GM19239 (cell line): ENCODE results near the gene MSRB3.
"Not testable (repeated sequence)": the region's sequence is repeated elsewhere in the genome, so short reads cannot be mapped to it uniquely, and the experiment has no call there.

ENCODE experiments used
- DNase-seq: peaks from one replicate; pipeline ENCODE4 v3.0.0; 2011; ENCODE audit warnings: low spot score; ENCODE audit not compliant: insufficient read length
- FAIRE-seq: peaks from 2 replicates; lab custom pipeline; 2011; peaks lifted over from hg19 to GRCh38; lab: Jason Lieb, UNC

Gene MSRB3

DNA sequence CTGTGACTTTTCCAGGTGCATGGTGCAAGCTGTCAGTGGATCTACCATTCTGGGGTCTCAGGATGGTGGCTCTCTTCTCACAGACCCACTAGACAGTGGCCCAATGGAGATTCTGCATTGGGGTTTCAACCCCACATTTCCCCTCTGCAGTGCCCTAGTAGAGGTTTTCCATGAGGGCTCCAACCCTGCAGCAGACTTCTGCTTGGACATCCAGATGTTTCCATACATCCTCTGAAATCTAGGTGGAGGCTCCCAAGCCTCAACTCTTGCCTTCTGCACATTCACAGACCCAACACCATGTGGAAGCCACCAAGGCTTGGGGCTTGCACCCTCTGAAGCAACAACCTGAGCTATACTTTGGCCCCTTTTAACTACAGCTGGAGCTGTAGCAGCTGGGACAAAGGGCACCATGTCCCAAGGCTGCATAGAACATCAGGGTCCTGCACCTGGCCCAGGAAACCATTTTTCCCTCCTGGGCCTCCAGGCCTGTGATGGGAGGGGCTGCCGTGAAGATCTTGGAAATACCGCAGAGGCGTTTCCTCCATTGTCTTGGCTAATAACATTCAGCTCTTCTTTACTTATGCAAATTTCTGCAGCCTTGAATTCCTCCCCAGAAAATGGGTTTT, 205.5 kb downstream of the MSRB3 start:
- FAIRE-seq = not testable (repeated sequence)

DNA sequence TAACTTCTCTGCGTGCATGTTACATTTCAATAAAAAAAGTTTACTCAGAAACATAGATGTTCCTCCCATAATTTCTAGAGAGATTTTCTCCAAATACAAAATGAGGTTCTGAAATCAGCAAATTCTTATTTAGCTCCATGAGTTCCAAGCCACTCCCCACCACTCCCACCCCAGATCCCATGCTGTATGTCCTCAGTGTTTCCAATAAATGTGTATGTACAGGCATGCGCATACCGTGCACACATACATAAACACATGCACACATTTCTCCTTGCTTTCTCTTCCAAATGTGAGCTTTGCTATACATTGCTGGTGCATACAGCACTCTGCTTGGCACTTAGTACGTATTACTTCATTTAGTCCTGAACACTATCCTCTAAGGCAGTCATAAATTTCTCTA, 209.7 kb downstream of the MSRB3 start:
- DNase-seq (no peak), FAIRE-seq (no peak)

More for the DNA sequence above, 205.5 kb downstream of the MSRB3 start:
- DNase-seq = not testable (repeated sequence)

DNA sequence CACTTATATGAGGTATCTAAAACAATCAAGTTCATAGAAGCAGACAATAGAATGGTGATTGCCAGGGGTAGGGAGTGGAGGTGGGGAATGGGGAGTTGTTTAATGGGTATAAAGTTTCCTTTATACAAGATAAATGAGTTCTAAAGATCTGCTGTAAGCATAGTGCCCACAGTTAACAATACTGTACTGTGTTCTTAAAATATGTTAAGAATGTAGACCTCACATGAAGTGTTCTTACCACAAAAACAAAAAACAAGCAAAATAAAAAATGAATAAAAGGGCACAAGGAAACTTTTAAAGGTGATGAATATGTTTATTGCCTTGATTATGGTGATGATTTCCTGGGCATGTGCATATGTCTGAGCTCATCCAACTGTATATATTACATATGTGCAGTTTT, 211.8 kb downstream of the MSRB3 start:
- no peak for DNase-seq
- FAIRE-seq = no peak

DNA sequence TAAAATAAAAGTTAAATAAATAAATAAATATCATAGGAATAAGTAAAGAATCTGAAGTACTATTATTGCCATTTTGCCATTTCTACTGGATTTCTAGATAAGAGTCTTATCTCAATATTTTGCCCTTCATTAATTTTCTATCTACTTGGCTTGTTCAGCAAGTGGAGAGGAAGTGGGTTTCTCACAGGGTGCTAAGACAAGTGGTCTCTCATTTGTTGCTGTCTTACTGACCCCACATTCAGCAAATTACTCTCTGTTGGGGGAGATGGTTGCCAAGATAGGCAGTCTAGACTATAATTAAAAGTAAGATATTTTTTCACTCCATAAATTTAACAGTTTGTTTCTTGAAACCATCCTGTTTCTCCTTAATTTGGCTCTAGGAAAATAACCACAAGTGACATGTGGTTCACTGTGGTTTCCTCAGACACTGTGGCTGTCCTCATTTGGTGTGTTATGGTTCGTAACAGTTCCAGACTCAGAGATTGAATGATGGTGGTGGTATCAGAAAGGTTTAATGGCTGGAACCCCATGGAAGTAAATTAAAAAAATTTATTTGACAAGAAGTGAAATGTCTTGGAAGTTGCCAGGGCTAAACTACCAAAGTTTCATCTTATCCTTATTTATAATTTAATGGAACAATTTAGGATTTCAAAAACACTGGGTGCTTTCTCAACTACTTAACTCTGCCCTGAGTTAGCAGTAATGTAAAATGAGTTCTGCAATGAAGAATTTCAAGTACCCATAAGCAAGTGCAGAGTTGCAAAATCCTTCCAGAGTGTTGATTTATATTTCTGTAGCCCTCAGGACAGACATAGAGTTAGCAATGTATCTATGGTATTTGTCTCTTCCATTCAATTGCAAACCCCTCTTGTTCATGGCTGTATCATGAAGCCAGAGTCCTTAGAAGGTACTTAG, 214.8 kb downstream of the MSRB3 start:
- FAIRE-seq = no peak
- DNase-seq = no peak

DNA sequence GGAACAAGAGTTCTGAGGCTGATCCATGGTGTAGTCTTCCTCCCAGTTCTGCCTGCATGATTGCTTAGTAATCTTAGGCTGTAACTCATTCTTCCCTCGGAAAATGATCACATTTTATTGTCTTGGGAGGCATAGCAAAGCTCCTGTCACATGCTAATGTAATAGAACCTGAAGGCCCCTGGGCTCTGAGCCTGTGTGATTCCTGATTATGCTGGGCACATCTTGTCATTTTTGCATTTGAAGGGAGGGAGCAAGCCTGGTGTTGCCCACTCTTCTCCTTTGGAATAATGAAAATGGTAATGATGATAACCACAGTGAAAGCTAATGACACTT, 215.4 kb downstream of the MSRB3 start:
- no peak for FAIRE-seq

DNA sequence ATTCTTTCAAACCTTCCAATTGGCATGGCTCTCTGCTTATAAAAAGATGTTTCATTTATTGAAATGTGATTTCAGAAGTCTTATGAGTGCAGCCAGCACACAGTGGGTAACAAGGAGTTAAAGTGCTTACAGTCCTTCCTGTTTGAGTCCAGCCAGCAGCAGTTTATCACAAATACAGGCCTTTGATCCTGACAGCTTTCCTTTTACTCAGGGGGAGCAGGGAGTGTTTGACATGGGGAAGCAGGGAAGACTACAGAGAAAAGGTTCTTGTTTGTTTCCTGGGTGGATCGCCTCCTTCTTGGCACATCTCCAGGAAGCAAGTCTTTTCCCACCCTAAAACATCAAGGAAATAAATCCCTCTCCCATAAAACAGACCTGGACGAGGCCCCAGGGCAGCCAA, 216.1 kb downstream of the MSRB3 start:
- FAIRE-seq (no peak), DNase-seq (no peak)

More for the DNA sequence above, 215.4 kb downstream of the MSRB3 start:
- no peak for DNase-seq

DNA sequence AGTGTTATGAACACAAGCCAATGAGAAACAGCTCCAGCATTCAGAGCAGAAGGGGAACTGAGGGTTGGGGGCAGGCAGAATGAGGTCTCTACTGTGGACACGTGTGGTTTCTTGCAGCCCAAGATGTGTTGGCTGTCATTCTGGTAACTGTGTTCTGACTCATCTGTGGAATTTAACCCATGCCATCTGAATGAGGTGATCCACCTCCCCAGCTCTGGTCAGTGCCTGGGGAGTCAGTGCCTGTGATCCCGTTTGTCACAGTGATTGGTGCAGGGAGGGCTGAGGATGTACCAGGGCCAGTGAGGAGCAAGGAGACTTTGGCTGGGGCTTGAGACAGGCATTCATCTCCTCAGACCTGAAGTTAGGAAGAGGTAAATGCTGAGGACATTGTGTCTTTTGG, 216.8 kb downstream of the MSRB3 start:
- DNase-seq (no peak), FAIRE-seq (no peak)

DNA sequence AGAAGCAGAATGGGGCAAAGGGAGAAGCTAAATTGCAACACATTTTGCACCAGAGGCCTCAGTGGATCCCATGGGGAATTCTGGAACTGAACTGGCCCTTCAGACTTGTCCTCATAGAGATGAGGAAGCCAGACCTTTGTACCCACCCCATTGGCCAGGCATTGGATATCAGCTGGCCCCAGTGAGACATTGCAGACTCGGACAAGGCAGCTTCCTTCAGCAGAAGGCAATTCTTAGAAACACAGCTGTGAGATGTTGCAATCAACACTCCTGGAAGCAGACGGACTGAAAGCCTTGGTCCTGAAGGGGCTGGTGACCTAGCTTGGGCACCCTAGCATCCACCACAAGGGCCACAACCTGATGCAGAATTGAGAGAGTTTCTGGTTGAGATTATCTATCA, 218.1 kb downstream of the MSRB3 start:
- DNase-seq (no peak), FAIRE-seq (no peak)

DNA sequence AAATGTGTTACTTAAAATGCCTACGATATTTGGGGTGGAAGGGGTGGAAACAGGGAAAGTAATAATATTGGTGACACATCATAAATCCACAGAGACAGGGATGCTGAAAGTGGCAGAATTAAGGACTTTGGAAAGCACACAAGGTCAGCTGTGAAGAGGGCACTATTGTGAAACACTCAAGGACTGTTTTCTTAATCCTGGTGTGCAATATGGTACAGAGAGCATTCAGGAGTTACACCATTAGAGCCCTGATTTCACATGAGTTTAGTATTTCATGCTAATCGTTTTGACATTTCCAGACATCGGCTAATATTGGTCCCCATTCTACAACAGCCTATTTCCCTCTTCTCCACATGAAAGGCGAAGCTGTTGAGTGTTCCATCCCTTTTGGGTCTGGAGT, 219.2 kb downstream of the MSRB3 start:
- DNase-seq (no peak), FAIRE-seq (no peak)

DNA sequence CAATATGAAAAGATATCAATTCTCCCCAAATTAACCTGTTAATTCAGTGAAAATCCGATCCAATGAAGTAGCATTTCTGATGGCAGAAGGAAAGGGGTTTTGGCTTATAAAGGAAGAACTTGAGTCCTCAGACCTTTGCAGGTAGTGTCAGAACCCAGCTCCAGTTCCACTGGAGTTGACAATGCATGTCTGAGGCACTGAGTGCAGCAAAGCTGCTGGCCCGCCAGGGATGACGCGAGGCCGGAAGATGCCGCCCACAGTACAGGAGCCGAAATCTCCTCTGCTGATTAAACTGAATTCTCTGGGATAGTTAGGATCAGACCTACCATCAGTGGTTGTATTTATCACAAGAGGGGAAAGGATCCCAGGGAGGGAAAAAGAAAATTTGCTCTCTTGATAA, 220.7 kb downstream of the MSRB3 start:
- FAIRE-seq (no peak), DNase-seq (no peak)

DNA sequence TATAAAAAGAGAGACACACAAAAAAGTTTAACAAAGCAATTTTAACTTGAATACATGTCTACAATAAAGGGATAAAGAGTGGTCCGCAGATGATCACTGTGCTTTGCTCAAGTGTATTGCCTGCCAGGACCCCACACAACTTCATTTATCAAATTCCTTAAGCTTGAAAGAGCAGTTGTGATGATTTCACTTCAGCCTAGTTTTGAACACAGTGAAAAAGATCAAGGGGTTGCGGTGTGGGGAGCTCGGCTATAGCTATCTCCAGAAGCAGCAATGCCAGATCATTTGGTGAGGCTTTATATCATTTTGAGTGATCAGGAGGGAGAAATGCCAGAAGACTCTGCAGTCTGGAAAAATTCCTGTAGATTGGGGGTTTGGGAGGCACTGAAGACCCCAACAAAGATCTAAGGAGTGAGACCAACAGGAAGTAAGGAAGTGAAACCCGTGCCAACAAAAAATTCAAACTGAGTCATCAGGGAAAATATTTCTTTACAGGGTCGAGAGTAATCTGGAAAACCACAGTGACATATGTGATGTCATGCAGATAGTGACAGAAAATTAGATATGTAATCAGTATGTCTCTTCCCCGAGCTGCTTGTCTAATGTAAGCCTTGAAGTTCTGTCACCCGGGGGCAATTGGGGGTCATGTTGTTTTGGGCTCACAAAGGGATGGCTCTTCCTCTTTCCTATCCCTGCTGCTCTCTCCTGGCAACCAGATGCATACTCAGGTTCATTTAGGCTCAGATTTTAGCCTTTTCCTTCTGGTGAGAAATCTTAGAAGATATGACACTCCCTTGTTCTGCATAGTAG, 221.8 kb downstream of the MSRB3 start:
- no peak for FAIRE-seq
- DNase-seq = no peak

DNA sequence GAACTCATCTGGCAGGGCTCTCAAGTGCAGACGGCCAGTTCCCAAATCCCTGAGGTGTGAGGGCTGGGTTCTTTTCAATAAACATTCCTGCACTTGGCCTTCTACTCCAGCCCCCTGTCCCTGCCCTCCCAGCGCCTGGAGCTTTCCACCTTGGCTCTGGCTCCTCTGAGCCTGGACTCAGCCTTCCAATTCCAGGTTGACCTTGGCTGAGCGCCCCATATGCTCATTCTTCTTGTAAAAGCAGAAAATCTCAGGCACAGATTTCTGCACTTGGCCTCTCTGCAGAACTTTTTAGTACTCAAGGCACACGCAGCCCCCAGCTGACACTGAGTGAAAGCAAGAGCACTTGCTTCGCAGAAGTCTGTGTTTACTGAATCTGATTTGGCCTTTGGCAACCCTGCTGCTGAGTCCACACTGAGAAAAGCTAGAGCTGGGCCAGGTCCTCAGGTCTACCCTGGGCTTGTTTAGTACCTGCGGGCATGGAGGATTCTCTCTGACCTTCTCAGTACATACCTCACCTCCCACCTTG, 222.7 kb downstream of the MSRB3 start:
- DNase-seq = no peak
- no peak for FAIRE-seq

DNA sequence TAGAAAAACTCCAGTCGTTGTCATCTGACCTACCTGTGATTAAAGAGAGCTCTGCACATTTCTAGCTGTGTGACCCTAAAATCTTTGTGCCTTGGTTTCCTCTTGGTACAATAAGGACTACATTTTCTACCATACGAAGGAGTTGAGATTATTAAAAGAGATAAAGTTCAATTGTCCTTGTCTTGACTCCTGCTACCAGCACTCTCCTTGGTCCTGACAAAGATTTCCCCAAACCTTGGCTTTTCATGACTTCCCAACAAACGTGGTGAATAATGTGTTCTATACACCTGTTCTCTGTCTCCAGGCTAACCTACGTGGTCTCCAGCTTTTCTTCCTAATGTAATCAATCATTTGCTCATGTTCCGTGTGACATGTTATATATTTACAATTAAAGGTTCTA, 223.5 kb downstream of the MSRB3 start:
- FAIRE-seq (no peak), DNase-seq (no peak)

DNA sequence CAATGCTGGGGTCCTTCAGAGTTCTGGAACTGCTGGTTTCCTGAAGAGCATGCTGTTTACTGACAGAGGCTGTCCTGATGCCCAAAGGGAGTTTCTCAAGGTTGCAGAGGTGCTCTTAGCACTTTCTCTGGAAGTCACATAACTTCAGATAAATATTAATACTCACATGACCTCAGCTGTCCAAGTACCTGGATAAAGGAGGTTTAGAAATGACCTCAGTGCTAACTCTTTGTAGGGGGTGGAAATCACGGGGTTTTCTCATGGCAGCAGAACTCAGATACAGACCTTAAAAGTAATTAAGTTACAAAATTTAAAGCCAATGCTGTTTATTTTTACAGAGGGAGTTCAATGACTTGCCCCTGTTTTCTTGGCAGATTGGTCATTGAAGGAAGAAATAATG, 225.9 kb downstream of the MSRB3 start:
- DNase-seq (no peak), FAIRE-seq (no peak)

DNA sequence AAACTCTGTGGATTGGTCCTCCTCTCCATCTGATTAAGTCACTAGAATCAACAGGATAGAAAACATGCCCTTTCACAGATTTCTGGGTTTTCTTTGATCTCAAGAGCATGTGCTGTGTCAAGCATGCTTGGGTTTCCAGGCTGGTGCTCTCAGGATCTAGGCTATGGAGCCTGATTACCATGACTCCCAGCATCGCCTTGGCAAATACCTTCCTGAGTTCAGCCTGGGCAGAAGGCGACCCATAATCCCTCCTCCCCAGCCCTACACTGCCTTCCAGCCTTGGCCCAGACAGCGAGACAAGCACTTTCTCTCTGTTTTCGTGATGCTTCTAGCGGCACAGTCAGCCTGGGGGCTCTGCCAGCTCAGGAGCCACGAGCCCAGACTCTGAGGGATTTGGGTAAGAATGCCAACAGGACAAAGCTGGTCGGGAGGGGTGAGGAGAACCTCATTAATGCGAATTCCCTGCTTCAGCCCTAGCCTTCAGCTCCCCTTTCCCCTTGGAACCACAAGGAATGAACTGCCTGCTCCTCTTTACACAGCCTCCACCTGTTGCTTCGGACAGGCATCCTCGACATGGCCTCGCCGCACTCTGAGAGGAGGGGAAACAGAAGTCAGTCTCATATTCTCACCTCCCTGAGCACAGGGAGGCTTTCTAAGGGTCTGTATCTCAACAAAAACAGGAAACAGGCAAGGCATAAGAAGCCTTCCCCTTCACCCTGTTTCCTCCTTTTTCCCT, 227.1 kb downstream of the MSRB3 start:
- no peak for FAIRE-seq
- DNase-seq = no peak

DNA sequence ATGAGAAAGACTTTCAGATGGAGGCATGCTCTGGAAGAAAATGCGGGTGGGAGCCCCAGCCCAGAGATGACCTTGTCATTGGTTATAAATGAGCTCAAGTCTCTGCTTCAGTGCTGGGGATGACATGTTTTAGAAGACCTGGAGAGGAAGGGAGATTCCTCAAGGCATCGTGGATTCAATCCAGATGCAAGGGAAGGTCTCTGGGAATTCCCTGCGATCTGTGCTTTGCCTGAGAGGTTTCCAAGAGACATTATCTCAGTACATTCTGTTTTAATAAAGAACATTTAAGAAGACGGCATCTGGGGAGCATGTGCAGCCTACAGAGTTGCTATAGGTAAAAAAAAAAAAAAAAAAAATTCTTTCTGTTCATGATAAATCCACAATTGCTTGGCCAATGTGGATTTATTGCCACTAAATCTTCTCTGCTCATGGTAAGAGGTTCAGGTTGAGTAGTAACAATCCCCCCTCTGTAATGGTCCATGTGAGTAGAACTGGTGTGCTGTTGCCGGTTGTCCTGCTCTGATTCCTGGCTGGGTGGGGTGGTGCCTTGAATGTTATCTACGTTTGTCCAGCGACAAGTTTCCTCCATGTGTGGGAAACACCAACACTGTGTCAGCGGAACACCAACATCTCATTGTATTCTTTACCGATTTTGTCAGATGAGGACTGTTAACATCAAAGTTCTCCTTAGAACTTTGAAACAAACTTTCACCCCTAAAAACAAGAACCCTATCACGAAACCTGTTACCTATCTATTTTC, 230.0 kb downstream of the MSRB3 start:
- FAIRE-seq (no peak), DNase-seq (no peak)

DNA sequence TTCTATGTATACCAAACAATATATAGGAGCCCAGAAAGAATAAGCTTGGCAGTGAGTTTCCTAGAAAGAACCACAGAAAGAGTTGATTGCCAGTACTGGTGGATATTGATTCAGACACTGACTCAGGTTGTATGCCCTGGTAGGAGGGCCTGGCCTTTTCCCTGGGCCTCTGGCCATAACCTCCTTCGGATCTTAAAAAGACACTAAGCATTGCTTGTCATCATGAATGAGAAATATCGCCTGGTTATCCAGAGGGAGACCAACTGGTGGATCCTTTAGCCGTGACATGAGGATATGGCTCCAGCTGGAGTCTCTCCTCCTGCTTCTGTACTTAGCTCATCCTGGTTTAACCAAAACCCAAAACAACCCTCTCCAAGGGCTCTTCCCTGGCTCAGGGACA, 231.5 kb downstream of the MSRB3 start:
- DNase-seq (no peak), FAIRE-seq (no peak)

DNA sequence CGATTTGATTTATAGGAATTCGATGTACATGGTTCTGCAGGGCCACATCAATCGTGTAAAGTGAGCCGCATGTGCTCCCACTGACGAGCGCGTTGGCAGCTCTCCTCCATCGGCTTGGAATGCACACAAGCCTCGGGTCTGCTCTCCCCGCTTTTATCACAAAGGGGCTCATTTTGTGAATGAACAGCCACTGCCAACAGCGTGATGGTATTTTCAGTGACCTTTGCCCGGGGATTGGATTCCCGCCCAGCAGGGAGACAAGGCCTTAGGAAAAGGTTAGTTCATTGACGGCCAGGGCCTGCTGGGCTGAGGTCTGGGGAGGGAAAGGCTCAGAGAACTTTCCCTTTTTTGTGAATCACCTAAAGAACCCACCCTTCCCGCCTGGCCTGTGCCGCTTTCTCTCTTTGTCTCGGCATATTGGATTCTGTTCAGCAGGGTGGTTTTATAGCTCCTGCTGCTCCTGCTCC, 232.1 kb downstream of the MSRB3 start:
- DNase-seq (no peak), FAIRE-seq (no peak)

DNA sequence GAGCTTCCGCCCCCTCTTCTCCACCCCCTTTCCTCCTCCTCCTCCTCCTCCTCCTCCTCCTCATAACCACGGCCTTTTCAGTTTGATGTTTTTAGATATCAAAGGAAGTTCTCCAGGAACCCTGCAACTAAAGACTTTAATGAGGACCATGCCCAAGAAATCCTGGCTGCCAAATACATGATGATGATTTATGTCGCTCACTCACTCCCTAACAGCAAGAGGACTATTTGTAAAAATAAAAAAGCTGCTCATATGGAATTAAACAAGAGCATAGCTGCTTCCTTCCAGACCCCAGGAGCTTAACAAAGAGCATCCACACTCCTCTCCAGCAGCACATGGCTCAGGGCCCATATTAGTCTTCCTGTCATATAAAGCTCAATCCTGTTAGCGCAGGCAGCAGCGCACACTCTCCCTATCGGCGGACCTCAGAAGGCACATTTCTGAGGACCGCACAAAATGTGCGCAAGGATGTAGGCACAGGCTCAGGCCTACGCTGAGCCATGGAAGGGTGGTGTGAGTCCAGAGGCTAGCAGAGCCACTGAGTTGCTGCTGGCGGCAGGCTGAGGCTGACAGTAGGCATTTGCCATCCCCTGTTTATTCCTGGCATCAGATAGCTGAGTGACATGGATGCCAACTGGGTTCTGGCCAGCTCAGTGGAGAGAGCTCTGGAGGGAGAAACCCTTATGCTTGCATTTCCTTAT, 232.8 kb downstream of the MSRB3 start:
- no peak for DNase-seq
- no peak for FAIRE-seq
